Measurements from ENCODE around the gene DCK.

DCK gene

DNA sequence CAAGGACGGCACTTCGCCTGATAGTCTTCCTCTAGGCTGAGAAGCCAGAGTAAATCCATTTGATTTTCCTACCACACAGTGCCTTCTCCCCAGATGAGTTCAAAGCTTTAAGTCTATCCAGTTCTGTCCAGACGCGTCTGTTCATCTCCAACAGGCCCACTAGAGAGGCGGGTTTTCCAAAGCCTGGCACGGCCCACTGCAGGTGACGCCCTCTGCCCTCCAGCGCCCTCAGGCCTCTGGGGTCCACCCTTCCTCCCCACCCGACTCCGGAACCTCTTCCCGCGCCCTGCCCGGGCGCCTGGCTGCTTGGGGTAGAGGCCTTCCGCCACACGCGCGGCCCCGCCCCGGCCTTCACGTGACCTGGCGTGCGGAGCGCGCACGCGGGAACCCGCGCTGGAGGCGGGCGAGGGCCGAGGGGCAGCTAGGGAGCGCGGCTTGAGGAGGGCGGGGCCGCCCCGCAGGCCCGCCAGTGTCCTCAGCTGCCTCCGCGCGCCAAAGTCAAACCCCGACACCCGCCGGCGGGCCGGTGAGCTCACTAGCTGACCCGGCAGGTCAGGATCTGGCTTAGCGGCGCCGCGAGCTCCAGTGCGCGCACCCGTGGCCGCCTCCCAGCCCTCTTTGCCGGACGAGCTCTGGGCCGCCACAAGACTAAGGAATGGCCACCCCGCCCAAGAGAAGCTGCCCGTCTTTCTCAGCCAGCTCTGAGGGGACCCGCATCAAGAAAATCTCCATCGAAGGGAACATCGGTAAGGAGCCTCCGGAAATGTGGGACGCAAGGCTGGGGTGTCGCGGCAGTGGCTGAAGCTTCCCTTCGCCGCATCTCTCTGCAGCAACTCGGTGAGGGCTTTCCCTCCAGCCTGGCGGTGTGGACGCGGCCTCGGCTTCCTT lies at the start of gene DCK:
TSS of gene DCK (plus strand) at position 469 of the 888 bp plus-strand sequence. CDS start at position 656, 187 bp downstream.
- FAIRE-seq: peak; percentile 86
- peak; percentile 96 for DNase-seq (ENCODE audit: low spot score)

DNA sequence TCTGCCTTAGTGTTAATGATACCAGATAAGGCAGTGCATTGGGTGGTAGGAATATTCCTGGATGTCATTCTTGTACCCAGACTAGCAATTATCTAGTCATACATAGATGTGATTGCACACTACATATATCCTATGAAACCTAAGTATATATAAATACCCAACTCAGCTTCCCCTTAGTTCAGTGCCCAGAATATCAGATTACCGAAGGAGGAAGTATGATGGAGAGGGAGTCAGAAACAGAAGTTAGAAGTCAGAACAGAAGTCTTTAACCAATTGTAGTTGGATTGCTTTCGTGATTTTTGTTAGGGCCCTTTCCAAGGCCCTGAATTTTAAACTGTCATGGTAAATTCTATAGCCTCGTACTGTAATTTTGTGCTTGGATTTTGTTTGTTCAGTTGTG lies 48.4 kb upstream of the DCK start:
- FAIRE-seq (no peak), DNase-seq (ENCODE audit: low spot score) (no peak)

DNA sequence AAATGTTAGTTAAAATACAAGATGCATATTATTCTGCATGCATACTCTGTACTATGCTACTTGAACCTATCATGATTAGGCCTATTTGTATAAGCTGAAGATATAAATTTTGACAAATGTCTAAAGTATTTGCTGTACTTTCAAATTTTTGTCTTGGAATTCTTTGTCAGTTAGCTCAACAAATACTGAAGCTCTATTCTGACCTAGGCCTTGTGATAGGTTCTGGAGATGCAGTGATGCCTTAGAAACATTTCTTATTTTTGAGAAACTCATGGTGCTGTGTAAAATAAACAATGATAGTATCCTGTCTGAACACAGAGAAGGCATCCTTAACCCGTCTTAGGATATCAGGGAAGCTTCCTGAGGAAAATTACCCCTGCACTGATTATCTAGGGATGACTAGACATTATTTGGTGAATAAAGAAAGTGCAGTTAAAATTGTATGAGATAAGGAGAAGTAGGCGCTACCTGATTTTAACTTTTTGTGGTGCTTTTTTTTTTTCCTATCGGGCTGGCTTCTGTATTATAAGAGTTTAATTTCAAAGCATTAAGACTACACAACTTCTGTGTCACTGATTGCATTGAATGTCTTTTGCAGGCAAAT lies 47.9 kb upstream of the DCK start:
- DNase-seq (ENCODE audit: low spot score): no peak
- no peak for FAIRE-seq

DNA sequence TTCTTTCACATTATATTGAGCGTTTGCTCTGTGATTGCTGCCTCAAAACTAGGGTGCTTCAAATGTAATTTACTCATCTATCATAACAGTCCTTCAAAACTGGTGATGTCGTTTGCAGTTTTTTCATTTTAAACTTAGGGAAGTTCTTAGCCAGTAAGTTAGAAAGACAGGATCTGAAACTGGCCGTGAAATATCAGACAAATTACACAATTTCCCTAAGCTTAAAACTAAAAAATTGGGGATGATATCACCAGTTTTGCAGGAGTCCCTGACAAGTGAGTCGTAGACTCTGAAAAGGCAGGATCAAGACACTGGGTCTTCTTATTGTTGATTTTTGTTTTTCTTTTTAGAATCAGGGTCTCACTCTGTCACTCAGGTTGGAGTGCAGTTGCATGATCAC lies 46.5 kb upstream of the DCK start:
- no peak for FAIRE-seq
- no peak for DNase-seq (ENCODE audit: low spot score)

DNA sequence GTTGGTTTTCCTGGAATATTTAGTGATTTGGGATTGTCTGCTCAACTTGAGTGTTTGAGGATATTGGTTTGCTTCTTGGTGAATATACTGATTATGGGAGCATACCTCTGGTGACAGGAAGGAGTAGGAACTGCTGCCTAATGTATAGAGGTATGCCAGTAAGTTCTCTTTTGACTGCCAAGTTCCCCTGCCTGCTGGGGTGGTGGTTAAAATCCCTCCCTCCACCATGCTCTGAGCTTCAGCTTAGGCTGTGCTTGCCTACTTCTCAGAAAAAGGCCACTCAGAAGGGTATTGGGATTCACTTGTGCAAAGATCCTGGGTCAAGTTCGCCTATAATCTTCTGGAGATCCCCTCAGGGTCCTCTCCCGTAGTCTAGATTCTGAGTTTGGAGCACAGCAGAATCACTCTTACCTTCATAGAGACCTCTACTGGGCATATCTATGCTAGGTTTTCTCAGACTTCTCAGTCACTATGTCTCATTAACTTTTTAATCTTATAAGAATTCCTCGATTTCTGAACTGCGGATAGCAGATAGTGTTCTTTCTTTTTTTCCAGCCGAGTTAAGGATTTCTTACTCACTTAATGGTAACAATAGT lies 44.7 kb upstream of the DCK start:
- DNase-seq (ENCODE audit: low spot score): no peak

DNA sequence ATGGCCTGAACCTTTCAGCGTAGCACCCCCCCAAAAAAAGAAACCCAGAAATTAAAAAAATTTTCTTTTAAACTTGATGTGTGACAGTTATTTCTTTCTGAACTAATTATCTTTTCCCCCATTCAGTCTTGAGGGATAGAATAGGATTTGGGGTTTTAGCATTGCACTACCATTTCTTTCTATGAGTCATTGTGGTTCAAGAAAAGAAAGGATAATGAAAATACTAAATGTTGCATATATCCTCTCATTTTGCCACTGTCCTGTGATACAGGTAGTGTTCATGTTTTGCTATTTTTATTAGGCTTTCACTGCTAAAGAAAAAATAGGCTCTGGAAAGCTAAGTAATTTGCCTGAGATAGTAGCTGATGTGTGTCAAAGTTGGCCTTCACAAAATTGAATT lies 39.4 kb upstream of the DCK start:
- DNase-seq (ENCODE audit: low spot score) (no peak), FAIRE-seq (no peak)

More for the DNA sequence above, 44.7 kb upstream of the DCK start:
- FAIRE-seq: no peak

DNA sequence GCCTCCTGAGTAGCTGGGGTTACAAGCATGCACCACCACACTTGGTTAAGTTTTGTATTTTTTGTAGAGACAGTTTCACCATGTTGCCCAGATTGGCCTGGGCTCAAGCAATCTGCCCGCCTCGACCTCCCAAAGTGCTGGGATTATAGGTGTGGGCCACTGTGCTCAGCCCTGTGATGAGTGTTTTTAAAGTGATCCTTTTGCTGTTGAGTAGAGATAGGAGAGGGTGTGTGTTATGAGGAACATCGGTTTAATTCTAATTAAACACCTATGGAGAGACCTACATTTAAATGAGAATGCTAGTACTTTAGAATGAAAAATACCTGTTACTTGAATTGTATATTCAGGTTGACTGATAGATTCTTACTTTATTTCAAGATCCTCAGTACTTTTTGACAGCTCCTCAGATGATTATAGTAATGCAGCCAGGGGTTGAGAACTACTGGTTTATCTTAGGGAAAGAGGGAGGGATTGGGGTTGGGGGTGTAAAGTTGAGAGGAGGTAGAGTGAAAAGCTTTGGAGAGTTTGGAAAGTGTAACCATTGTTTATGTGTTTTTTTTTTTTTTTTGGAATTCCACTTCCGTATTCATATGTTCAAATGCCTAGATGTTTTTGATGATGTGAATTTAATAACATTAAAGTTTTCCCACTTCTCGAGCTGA lies 36.8 kb upstream of the DCK start:
- FAIRE-seq: no peak

DNA sequence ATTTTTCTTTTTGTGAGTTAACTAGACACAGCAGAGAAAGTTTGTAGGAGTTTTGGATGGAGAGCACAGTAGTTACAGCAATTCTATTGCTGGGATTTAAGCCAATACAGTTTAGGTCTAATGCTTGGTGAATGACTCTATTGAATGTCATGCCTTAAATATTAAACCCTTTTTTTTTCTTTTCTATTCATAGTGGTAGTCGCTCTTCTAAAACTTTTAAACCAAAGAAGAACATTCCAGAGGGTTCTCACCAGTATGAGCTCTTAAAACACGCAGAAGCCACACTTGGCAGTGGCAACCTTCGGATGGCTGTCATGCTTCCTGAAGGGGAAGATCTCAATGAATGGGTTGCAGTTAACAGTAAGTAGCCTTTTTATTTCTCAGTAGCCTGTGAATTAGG lies 34.8 kb upstream of the DCK start:
- no peak for FAIRE-seq
- no peak for DNase-seq (ENCODE audit: low spot score)

More for the DNA sequence above, 36.8 kb upstream of the DCK start:
- DNase-seq (ENCODE audit: low spot score): no peak

DNA sequence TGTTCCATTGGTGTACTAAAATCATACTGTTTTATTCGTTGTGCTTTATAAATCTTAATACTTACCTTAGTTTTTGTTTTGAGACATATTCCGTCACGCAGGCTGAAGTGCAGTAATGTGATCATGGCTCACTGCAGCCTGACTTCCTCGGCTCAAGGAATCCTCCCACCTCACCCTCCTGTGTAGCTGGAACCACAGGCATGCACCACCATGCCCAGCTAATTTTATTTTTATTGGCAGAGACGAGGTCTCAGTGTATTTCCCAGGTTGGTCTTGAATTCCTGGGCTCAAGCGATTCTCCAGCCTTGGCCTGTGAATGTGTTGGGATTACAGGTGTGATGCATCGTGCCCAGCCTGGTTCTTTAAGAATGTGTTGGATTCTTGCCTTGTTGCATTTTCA lies 24.4 kb upstream of the DCK start:
- FAIRE-seq (no peak), DNase-seq (ENCODE audit: low spot score) (no peak)

DNA sequence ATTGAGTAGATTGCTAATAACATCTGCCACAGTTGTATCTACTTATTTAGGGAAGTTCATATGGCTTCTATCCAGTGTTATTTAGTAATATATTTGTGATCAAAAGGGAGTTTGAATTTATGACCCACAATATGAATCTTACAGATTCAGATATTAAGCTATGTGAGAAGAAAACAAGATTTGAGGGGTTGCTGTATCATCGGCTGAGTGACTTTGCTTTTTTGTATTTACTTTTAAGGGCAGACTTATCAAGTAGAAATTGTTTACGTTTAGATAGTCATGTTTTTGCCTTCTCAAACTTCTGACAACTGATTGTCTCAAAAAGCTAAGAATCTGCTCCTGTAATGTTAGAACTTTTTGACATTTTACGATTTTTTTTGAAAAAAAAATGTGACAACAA lies 17.2 kb upstream of the DCK start:
- FAIRE-seq (no peak), DNase-seq (ENCODE audit: low spot score) (no peak)

DNA sequence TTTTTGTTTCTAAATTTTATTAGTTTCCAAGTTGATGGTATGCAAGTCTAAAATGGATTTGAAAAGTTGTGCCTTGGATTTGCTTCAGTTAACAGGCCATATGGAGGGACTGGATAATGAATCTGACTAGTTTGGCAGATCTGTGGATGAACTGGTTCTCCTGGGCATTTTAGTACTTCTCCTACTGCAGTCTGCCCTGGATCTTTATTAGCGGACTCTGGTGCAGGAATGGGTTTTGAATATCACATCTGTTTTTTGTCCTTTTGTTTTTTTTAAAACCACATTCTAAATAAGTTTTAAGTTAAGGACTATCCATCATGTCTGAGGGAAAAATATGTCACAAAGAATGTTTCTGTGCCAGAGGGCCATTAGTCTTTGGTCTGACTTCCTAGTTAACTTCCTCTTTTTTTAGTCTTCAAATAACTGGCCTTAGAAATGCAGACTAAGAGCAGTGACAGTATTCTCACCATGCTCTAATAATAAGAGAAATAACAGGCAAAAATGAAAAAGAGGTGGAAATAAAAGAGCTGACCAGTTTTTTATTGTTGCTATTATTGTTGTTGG lies 13.9 kb upstream of the DCK start:
- no peak for DNase-seq (ENCODE audit: low spot score)
- FAIRE-seq: no peak

DNA sequence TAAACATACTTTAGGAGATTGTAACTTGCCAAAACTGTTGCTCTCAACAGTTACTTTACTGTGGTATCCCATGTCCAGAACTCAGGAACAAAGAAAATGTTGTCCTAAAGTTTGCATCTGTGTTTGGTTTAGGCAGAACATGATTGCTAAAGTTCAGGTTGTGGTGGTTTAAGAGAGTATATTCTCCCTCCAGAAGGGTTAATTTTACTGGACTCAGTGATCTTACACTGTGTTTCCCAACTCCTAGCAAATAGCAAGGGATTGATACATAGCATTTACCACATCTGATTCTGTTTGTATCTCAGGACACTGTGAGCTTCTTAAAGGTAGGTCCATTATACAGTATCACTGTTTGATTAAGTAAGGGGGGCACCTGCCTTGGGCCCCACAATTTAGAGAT lies 13.3 kb upstream of the DCK start:
- no peak for FAIRE-seq
- no peak for DNase-seq (ENCODE audit: low spot score)

DNA sequence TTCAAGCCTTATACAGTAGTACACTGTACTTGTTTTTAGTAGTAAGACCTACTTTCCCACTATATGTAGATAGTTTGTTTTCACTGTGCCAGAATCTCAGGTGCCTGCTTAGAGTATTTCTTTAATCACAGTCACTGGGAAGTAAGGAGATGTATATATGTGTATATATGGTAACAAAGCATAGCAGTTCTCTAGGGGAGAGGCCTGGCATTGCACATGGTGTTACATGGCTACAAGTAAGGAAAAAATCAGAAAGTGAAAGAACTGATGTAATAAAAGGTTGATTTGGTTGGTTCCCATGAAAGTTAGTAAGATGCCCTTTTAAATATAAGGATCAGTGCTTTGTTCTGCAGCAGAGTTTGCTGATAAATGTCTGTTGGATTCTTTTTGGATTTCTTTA lies 9.3 kb upstream of the DCK start:
- FAIRE-seq (no peak), DNase-seq (ENCODE audit: low spot score) (no peak)

DNA sequence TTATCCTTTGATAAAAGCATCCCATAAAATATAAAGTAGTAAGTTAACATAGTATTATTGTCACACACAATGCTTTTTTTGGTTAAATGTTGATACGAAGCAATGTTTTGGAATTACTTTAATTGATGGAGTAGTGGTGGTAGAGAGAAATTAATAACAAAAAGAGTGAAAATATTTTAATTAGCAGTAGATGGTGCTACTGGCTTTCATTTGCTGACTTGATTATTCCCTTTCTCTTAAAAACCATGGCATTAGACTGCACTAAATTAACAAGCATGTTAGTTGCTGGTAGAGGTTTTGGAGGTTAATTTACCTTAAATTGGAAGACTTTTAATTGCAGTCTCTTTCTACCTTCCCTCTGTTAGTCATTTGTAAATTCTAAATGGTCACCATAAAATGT lies 8.9 kb upstream of the DCK start:
- no peak for FAIRE-seq

DNA sequence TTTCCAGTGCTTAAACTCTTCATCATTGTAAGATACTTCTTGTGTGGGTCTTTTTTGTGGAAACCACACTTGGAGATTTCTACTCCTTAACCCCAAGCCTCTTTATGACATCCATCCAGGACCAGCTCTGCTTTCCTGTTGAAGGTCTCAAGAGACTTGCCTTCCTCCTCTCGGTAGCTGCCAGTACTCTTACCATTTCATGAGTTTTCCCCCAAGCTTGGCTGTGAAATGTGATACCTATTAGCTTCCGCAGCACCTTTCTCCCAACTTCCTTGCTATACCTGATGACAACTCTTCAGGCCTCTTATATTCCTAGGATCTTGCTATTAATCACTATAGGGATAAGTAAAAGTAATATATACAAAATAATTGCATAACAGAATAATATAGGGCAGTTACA lies 1.9 kb upstream of the DCK start:
- FAIRE-seq (no peak), DNase-seq (ENCODE audit: low spot score) (no peak)

More for the DNA sequence above, 8.9 kb upstream of the DCK start:
- DNase-seq (ENCODE audit: low spot score): no peak

DNA sequence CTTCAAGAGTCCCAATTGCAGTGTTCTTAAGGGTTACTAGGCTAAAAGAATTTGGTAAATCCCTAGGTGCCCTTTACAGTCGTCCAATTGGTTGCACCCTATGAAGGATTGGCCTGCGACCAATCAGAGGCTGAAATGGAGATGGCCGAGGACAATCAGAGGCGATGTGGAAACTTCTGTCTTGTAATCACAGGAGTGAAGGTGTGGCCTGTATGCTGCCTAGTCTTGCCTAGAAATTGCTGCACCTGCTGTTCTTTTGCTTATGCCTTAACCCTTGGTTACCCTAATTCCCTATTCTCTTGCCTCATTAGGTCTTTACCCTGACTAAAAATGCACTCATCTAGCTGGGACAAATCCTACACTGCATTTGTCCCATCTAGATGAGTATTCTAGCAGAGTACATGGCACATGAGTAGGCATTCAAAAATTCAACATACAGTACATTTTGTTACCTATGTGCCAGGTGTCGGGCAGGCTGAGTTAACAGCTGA lies 1.0 kb upstream of the DCK start:
- FAIRE-seq (no peak), DNase-seq (ENCODE audit: low spot score) (no peak)

DNA sequence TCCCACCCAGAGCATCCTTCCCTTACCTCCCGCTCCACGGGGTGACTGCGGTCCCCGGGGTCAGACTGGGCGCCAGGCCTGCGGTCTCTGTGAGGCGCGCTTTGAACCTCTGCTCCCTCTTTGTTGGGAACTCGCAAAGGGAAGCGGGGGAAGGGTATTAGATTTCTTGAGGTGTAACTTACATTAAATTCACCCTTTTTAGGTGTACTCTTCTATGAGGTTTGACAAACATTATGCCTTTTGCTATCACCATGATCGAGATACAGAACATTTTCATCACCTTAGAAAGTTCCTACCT lies 569 bp downstream of the DCK start:
- DNase-seq (ENCODE audit: low spot score) (no peak), FAIRE-seq (no peak)

DNA sequence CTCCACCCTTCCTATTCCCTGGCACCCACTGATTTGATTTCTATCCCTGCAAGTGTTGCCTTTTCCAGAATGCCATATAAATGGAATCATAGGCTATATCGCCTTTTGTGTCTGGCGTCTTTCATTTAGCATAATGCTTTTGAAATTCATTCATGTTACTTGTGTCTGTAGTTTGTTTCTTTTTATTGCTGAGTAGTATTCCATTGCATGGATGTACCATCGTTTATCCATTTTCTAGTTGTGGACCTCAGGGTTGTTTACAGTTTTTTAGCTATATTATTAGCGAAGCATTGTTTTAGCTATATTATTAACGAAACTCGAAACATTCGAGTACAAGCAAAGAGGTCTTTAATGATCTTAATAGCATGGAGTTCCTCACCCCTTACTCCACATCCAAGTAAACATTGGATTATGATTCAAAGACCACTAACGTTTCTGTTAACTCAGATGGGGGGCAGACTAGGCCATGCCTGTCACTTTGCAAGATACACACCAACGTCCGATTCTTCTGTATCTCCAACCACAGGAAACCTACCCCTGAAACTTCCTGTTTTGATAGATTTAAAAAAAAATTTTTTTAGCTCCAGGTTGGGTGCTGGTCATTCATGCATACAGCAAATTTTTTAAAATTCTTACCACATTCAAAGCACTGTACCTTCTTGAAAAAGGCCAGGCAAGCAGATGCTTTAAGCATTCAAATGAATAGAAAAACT lies 1.1 kb downstream of the DCK start:
- FAIRE-seq (no peak), DNase-seq (ENCODE audit: low spot score) (no peak)

DNA sequence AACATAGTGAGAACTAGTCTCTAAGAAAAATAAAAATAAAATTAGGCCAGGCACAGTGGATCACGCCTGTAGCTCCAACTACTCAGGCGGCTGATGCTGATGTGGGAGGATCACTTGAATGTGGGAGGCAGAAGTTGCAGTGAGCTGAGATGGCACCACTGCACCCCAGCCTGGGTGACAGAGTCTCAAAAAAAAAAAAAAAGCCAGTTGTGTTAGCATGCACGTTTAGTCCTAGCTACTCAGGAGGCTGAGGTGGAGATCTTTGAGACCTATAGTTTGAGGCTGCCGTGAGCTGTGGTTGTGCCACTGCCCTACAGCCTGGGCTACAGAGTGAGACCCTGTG lies 2.5 kb downstream of the DCK start:
- DNase-seq (ENCODE audit: low spot score): no peak
- no peak for FAIRE-seq

DNA sequence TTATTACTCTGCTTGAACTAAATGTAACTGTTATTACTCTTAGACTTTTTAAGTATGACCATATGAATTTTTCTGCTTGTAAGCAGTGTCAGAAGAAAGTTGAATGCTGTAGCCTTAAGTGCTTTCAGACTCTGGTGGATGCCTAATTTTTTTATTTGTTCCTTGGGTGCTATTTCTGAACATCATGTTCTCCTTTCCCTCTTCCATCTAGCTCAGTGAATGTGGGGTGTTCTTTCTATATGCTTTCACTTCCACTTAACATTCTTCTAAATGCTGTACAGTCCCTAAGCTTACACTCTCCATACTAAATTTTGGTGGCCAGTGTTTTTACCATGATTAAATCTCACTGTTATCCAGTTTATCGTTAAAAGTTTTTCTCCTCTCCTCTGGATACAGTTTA lies 3.6 kb downstream of the DCK start:
- DNase-seq (ENCODE audit: low spot score) (no peak), FAIRE-seq (no peak)

DNA sequence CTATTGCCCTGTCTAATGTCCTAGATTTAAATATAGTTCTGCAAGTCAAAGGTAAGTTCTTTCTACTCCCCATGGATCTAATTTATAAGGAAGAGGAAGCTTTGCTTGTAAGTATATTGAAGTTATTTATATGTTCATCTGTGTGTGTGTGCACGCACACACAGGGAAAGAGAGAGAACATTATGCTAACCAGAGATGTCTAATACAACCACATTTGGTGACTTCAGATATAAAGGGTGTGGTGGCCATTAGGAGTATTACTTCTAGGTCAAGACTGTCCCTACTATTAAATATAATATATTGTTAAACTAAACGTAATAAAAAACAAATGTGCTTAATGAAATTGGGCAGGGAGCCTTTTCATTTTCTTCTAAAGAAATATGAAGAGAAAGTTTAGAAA lies 4.1 kb downstream of the DCK start:
- no peak for DNase-seq (ENCODE audit: low spot score)
- no peak for FAIRE-seq
